Fibroblast of skin of right quadriceps (primary cell): ENCODE data around the gene KATNA1.

Source experiments
- DNase-seq: peaks from one replicate; pipeline ENCODE4 v3.0.0-alpha.2; 2013

Gene KATNA1

DNA sequence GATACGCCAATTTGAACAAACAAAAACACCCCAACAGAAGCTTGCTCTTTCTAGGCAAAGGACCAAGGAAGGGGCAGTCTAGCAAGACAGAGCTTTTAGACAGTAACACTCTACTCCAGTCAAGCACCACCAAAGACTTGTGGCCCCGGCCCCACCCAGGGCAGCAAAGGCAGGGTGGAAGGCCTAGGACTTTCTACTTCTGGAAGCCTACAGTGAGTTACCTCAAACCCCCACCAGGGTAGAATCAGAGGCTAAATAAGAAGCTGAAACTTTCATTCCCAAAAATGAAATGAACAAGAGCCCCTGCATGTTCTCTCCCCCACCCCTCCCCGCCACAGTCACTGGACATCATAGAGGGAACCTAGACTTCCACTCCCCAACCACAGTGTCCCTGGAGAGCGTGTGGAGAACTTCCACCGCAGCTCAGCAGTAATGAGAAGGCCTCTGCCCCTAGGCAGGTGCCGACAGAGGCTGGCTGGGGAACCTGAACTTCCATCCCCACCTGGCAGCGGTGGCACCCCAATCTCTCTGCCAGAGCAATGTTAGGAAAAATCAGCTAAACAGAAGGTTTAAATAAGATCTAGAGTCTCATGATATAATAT is 40.0 kb downstream of the KATNA1 start:
- DNase-seq: no peak

DNA sequence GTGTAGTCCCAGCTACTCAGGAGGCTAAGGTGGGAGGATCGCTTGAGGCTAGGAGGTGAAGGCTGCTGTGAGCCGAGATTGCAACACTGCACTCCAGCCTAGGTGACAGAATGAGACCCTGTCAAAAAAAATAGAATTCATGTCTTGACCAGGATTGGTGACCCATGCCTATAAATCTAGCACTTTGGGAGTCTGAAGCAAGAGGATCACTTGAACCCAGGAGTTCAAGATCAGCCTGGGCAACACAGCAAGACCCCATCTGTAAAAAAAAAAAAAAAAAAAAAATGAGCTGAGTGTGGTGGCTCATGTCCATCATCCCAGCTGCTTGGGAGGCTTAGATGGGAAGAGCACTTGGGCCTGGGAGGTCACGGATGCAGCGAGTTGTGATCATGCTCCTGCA is 48.0 kb downstream of the KATNA1 start:
- no peak for DNase-seq

DNA sequence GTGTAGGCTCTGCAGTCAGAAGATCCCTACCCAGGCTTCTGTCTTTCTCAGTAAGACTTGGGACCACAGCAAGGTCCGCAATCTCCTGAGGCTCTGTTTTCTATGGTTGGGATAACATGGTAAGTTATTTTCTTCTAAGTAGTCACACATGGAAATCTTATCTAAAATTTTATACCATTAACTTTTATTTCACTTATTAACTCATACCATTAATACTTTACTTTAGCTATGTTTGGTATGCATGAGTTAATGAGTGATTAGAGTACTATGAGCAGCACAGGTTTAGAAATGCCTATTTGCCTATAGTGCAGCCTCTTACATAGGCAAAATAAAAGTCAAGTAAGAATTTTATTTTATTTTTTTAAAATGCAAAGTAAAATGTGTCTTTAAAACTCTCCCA is 55.1 kb downstream of the KATNA1 start:
- DNase-seq: no peak

DNA sequence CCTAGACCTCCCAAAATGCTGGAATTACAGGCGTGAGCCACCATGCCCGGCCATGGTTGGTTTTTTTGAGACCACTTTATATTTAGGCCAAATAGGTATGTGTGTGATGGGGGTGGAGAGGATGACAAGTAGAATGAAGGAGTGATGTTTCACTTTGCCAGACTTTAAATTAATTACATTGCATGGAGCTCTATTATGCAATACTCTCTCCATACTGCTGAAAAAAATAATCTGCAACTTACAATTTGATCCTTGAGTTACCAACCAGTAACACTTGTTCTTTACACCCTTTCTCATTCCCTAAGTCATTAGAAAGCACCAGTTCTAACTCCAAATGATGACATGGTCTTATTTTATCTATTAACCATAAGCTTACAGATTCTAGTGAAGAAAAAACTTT is 55.5 kb downstream of the KATNA1 start:
- DNase-seq: no peak

DNA sequence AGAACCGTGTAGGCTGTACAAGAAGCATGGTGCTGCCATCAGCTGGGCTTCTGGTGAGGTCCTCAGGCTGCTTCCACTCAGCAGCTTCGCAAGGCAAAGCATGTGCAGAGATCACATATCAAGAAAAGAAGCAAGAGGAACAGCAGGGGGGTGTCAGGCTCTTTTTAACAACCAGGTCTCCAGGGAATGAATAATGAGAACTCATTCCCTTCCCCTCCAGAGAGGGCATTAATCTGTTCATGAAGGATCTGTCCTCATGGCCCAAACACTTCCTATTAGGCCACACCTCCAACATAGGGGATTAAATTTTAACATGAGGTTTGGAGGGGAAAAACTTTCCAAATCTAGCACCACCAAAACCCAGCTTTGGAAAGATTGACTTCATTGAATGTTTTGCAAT is 62.4 kb downstream of the KATNA1 start:
- no peak for DNase-seq

DNA sequence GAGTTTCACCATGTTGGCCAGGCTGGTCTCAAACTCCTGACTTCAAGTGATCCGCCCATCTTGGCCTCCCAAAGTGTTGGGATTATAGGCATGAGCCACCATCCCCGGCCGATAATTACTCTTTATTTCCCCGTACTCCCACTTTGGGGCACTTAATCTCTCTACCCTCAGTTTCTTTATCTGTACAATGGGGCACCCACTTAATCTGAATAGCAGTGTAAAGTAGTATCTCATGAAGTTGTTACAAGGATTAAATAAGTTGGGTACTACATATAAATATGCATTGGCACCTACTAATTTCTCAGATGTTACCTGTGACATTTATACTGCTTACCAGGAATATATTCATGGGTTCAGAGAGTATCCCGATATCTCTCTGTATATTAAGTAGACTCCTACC is 67.2 kb downstream of the KATNA1 start:
- DNase-seq: no peak

DNA sequence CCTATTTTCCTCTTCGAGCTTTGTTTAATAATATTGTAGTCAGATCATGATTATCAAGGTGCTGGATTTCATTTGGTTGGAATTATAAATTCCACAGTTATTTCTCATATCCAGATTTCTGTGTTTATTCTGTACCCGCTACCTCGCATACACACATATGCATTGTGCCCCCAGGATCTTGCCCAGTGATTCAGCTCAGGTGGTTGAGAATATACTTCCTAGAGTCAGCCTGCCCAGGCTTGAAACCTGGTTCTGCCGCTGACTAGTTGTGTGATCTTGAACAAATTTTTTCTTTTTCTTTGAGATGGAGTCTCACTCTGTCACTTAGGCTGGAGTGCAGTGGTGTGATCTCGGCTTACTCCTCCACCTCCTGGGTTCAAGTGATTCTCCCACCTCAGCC is 67.6 kb downstream of the KATNA1 start:
- DNase-seq: no peak

DNA sequence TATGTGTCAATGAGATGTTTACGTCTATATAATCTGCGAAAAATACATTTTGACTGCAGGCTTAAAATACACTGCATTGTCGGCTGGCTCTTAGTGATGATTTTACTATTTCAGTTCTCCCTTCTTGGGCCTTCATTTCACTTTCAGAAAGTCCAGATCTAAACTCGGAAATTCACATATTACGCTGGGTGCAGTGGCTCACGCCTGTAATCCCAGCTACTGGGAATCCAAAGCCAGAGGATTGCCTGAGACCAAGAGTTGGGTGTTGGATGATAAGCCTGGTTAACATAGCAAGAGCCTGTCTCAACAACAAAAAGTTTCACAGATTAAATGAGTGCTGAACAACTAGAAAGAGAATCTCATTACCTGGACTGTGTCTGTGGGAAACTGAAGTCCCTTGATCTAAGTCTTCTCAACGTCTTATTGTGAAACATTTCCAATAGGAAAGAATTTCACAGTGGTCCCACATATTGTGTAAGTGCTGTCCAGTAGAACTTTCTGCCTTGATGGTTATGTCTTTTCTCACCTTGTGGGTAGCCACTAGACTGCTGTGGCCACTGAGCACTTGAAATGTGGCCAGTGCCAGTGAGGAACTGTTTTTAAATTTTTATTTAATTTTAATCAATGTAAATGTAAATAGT is 80.4 kb downstream of the KATNA1 start:
- DNase-seq: no peak

DNA sequence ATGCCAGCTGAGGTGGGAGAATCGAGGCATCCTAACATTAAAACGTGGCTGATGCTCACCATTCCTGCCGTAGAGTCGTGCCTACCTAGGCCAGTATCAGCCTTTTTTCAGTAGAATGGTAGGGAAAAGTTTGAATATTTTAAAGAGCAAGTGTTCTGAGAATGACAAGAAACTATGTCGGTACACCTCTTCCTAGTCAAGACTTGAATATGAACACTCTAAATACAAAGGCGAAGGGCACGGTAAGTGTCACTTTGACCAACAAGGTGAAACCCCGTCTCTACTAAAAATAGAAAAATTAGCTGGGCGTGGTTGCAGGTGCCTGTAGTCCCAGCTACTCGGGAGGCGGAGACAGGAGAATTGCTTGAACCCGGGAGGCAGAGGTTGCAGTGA is 81.3 kb downstream of the KATNA1 start:
- DNase-seq: no peak

DNA sequence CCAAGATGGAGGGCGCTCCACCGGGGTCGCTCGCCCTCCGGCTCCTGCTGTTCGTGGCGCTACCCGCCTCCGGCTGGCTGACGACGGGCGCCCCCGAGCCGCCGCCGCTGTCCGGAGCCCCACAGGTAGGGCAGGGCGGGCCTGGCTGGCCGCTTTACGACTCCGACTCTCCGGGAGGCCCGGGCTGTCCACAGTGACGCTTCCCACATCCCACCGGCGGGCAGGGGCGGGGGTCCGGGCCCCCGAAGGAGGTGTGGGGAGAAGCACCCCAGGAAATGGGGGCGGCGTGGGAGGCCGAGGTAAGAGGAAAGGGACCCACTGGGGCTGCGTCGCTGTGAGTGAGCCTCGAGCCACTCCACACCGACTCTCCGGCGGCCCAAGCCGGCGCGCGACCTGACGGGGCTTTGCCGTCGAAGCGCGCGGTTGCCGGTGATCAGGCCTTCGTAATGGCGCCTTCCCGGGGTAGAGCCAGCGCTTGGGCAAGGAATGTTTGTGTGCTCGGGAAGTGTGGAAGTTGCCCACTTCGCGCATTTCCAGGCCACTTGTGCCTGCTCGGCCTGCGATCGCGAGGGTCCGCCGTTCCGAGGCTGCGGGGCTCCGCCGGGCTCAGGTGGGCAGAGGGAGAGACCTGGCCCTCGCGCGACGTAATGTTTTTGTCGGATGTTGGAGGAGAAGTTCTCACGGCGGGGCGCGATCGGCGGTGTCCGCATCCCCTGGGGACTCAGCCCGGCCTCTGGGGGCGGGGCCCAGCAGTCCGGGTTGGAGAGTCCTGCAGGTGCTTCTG is 81.9 kb downstream of the KATNA1 start:
- DNase-seq: peak; percentile 28

DNA sequence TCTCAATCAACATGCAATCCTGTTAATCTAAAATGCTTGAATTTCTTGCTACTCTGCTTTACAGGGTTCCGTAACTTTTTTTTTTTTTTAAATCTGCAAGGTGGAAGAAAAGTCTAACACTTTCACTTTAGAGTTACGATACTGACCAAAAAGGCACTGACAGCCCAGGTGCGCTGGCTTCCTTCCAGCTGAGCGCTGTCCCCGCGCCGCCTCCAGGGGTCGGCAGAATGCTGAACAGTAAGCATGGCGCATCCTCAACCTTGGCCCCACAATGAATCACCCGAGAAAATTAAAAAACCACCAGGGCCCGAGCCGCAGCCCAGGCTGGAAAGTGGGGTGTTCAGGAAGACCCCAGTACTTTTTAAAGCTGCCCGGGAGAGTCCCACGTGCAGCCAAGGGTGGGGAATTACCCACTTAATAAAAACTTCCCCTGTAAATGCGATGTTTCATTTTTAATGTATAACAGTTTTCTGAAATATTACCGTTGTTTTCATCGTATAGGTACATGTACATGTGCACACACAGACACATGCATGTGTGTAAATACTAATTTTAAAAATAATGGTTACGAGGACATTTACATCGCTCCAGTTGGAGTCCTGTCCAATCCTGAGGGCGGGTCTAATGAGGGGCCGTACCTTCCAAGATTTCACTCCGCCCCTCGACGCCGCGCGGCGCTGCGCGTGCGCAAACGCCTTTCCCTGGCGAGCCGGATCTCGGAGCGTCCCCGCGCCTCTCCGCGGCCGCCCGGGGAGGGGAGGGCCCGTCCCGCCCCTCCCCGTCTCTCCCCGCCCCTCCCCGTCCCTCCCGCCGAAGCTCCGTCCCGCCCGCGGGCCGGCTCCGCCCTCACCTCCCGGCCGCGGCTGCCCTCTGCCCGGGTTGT is 82.7 kb downstream of the KATNA1 start, which contains the start of gene GINM1:
Gene GINM1, plus strand, starts transcription at position 849 of the 883 bp plus-strand sequence. CDS start 40 bp downstream, outside the sequence.
- peak; percentile 94 for DNase-seq

DNA sequence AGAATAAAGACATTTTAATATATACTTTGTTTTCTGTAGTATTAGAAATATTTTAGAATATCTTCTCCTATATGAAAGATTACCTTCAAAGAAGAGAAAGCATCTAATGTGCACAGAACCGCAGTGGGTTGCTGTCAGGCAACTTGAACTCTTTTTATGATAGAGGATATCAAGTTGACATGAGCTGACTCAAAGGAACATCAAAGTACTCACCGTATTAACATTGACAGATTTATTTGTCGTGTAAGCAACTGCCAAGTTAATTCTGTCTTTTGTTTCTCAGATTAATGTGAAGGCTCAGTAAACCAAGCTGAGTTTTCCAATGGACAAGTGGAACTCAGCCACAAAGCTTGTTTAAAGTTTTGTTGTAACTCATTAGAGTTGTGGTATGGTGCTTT is 84.6 kb downstream of the KATNA1 start:
- no peak for DNase-seq

DNA sequence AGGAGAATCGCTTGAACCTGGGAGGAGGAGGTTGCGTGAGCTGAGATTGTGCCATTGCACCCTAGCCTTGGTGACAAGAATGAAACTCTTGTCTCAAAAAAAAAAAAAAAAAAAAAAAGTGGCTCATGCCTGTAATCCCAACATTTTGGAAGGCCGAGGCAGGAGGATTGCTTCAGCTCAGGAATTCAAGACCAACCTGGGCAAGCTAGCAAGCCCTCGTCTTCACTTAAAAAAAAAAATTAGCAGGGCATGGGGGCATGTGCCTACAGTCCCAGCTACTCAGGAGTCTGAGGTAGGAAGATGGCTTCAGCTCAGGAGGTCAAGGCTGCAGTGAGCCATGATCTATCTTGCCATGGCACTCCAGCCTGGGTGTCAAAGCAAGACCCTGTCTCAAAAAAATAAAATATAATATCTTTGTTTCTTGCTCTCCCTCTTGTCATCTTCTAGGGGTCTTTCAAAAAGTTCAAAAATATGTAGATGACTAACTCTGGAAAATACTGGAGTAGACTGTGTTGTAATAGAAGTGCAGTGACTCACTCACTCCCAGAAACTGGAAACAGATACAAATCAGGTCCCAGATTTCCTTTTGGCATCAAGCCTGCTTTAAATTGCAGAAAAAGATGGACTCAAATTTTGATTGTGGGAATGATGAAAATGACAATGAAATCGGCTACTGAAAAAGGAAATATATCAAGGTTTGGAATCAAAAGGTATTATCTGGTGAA is 85.1 kb downstream of the KATNA1 start:
- DNase-seq: peak; percentile 88

DNA sequence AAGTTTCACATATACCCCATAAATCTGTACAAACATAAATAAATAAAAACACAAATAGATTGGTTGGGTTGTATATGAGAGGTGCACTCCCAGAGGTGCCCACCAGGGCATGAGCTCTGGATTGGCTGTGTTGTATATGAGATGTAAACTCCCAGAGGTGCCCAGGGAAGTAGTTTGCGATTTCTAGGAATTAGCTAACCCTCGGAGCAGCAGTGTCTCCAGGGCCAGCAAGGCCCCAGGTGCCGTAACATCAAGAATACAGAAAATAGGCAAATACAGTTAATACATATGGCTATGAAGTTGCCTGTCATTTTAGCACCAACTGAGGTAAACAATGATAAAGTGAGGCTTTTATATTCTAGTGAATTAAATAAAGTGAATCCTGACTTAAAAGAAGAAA is 87.8 kb downstream of the KATNA1 start:
- DNase-seq: peak; percentile 5

DNA sequence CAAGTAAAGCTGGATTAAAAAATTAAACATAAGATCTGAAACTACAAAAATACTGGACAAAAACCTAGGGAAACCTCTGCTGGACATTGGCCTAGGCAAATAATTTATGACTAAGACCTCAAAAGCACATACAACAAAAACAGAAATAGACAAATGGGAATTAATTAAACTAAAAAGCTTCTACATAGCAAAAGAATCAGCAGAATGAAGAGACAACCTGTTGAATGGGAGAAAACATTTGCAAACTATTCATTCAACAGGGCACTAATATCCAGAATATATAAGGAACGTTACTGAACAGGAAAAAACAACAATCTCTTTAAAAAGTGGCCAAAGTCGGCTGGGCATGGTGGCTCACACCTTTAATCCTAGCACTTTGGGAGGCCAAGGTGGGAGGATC is 89.1 kb downstream of the KATNA1 start:
- DNase-seq: no peak

DNA sequence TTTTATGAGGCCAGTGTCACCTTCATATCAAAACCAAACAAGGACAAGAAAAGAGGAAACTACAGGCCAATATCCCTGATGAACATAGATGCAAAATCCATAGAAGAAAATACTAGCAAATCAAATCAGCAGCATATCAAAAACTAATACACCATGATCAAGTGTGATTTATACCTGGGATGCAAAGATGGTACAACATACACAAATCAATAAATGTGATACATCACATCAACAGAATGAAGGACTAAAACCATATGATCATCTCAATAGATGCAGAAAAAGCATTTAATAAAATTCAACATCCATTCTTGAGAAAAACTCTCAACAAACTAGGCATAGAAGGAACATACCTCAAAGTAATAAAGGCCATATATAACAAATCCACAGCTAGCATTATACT is 90.5 kb downstream of the KATNA1 start:
- DNase-seq: no peak

DNA sequence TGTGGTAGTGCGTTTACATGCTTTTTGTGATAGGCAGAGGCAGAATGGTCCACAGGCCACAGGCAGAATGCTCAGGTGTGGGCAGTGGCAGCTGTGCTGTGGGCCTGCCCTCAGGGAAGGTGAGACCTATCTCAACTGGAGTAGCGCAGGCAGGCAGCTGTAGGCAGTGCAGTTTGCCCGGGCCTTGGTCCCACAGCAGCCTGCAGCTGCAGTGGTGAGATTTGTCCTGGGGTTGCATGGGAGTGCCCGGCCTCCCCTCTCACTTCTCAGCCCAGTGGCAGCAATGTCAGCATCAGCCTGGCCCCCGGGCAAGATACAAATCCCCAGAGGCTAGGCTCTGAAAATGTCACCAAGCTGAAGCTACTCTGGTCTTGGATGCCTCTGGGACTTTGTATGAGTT is 96.6 kb downstream of the KATNA1 start:
- no peak for DNase-seq

DNA sequence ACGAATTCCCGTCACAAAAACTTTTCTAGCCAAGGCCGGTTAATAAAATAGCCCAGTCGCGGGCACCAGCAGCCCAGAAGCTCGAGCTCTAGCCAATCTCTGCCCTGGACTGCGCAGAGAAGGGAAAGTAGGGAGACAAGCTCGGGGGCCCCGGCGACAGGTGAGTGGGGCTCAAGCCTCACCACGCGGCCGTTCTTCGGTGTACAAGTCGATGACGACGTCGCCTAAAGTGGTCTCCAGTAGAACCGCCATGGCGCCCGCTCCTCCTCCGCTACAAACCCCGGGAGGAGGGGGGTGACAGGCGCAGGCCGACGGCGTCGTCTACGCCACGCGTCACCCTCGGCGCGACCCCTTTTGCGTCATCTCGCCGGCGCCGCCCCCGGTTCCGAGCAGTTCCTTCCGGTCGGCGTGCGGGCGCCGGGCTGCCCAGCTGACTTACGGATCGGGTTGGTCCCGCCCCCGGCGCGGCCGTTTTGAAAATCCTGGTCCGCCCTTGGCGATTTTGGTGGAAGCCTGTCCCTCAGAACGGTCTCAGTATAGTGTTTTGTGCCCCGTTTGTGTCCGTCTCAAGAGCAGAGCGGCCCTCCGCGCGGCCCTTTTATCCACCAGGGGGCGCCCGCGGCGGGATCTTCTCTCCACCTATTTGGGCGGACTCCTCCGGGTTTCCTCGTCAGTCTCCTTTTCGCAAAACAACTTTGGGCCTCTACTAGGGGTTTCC is 102.6 kb downstream of the KATNA1 start, which contains the start of gene PPIL4:
Gene PPIL4, minus strand, starts transcription at position 290 of the 718 bp plus-strand sequence. Its CDS starts 38 bp downstream, at position 252.
- DNase-seq: peak; percentile 96

DNA sequence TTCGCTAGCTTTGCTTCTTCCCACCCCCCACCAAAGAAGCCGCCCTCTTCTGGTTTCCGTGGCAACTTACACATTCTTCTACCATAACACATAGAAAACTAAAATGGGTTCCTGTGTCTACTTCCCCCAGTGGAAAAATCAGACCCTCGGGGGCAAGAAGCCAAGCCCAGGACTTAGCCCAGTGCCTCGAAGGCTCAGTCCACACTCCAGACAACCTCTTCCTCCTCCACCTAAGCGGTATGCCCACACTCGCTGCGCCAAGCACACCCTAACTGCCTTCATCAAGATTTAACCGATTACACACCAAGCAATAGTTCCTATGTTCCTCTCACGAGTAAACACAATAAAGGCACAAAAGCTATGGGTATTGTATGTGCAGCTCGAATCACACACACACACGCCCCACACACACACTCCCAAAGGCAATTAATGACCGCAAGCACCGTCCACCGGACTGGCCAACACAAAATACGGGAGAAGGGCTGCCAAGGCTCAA is 103.2 kb downstream of the KATNA1 start:
- peak; percentile 74 for DNase-seq
